T47D (cell line): ENCODE measurements around the gene YY2.
"Not testable (repeated sequence)": the region's sequence is repeated elsewhere in the genome, so short reads cannot be mapped to it uniquely, and the experiment has no call there.

ENCODE experiments used
- DNase-seq, 2 experiments: peaks; one replicate each; pipeline versions ENCODE4 v3.0.0 to v3.0.0-alpha.2; 2011 to 2012; ENCODE audit warnings: low read depth in 1 of 2, low spot score in 1 of 2
- JUND ChIP-seq: IDR thresholded peaks from 2 replicates; pipeline ENCODE4 v1.6.1; 2012; ENCODE audit warnings: low read depth
- in situ Hi-C: cut with HindIII; loops from 2 replicates; pipeline ENCODE4 v1.10.0; 2016; ENCODE audit warnings: low sequenced_read_pairs, low pct_unique_long_range_greater_than_20kb

Gene YY2

GRCh38 chrX:21843179-21843578 lies 12.6 kb upstream of the YY2 start:
- no peak for TF ChIP-seq JUND
- DNase-seq: no peak
- in situ Hi-C loops: no loop called here

DNA sequence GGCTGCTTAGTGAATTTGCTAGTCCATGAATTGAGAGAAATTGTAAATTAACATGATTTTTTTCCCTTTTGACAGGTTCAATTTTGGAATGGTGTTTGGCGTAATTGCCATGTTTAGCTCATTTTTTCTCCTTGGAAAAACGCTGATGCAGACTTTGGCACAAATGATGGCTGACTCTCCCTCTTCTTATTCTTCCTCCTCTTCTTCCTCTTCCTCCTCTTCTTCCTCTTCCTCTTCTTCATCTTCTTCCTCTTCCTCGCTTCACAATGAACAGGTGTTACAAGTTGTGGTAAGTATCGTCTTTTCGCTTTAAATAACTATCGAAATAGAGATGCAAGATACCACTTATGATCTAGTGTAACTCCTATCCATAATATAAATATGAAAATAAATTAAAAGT lies 10.7 kb upstream of the YY2 start:
- no peak for TF ChIP-seq JUND
- in situ Hi-C loops: no loop called here
- no peak for DNase-seq

- no peak for DNase-seq
- in situ Hi-C loops: no loop called here
- TF ChIP-seq JUND: no peak
These were observed 8.4 kb upstream of the YY2 start for GRCh38 chrX:21847342-21847741.

DNA sequence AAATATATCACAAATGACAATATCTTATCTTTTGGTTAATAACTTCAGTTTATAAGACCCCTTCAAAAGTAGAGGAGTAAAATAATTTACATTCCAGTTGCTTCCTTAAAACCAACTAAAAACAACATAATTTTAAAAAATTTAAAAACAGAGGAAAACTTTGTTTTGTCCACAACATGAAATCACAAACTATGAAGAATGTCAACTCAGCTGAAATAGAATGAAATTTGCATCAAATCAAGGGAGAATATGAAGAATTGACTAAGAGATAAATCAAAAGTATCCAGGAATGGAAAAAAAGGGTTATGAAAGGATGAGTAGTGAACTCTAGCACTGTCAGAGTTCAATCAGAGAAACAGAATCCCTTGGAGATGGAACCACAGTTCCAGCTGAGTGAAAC lies 2.2 kb upstream of the YY2 start:
- in situ Hi-C loops: no loop called here
- DNase-seq: no peak
- TF ChIP-seq JUND: no peak

DNA sequence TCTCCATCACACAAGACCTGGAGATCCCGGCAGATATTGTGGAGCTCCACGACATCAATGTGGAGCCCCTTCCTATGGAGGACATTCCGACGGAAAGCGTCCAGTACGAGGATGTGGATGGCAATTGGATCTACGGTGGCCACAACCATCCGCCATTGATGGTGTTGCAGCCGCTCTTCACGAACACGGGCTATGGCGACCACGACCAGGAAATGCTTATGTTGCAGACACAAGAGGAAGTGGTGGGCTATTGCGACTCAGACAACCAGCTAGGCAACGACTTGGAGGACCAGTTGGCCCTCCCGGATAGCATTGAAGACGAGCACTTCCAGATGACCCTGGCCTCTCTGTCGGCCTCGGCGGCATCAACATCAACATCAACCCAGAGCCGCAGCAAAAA lies 717 bp downstream of the YY2 start:
- in situ Hi-C loops: no loop called here
- DNase-seq: no peak
- no peak for TF ChIP-seq JUND

GRCh38 chrX:21863241-21863640 lies 7.5 kb downstream of the YY2 start:
- no peak for DNase-seq
- in situ Hi-C loops: no loop called here
- no peak for TF ChIP-seq JUND

DNA sequence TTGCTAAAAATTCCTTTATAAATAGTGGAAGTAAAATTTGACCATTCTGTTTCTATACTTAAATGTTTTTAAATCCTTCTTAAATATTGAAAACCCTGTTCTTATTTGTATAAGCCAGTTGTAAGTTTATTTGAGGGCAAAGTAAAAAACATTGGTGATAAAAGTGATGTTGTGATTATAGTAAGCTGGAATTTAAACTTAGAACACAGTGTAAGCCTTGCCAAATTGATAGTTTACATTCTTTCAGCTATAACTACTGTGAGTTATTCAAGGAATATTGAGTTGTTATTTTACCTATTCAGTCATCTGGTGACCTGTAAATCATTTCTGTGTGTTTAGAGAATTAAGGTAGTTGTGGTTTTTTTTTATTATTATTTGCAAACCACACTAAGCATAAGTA lies 9.6 kb downstream of the YY2 start:
- TF ChIP-seq JUND: no peak
- DNase-seq: no peak
- in situ Hi-C loops: no loop called here

DNA sequence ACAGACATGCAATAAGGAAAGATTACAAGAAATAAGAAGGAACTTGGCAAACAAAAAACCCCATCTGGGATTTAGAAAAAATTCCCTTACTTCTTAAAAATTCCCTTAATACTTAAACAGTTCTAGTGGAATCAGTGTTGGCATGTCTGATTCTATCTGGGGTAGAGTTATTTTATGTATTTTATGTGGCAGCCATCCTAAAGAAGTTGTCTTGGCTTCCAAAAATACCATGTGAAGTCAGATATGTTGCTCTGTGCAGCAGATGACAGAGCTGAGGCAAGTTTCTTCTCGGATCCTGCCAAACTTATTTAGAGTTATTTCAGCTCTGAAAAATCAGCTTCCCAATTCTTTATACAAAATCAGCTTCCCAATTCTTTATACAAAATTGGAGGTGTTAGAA lies 14.7 kb downstream of the YY2 start:
- TF ChIP-seq JUND: no peak
- in situ Hi-C loops: no loop called here

GRCh38 chrX:21873063-21873775 lies 17.4 kb downstream of the YY2 start:
- in situ Hi-C loops: no loop called here
- no peak for DNase-seq
- TF ChIP-seq JUND: no peak

More for the DNA sequence above, 14.7 kb downstream of the YY2 start:
- DNase-seq: no peak

DNA sequence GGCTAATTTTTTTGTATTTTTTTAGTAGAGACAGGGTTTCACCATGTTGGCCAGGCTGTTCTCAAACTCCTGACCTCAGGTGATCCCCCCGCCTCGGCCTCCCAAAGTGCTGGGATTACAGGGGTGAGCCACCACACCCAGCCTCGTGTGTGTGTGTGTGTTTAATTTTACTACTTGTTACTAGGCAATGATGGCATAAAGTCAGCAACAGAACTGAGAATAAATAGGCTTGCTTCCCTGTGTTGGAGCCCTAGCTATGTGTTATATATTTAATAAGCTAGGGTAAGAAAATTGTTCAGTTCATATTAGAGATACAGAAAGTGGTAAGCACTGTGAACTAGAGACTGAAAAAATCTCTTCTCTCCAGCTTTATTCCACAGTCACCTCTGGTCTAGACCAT lies 18.4 kb downstream of the YY2 start:
- in situ Hi-C loops, DNase-seq: not testable (repeated sequence)

GRCh38 chrX:21875013-21875412 lies 19.2 kb downstream of the YY2 start:
- no peak for TF ChIP-seq JUND
- in situ Hi-C loops: no loop called here
- DNase-seq: peak; percentile 11 to 53

GRCh38 chrX:21881881-21882574 lies 26.2 kb downstream of the YY2 start:
- in situ Hi-C loops: no loop called here
- no peak for TF ChIP-seq JUND
- DNase-seq: no peak

- TF ChIP-seq JUND: no peak
- peak in 1 of 2 experiments; percentile 3 for DNase-seq
- in situ Hi-C loops: no loop called here
These were observed 27.5 kb downstream of the YY2 start for GRCh38 chrX:21883258-21883657.

- TF ChIP-seq JUND: no peak
- in situ Hi-C loops: no loop called here
- no peak for DNase-seq
These were observed 29.8 kb downstream of the YY2 start for GRCh38 chrX:21885568-21885967.
